Loucy (cell line): Measurements from ENCODE around the gene RHBDF2.

ENCODE experiments used
- H2AFZ ChIP-seq: fragments of 200-600 bp; sonication (generic); 2 replicates; pipeline ENCODE4 v1.6.0; 2016; ENCODE audit warnings: antibody characterized with exemption, mild to moderate bottlenecking, low read length, moderate library complexity
- H3F3A ChIP-seq: fragments of 200-600 bp; 2 replicates; pipeline ENCODE4 v1.6.0; 2016; ENCODE audit warnings: antibody characterized with exemption, low read depth, mild to moderate bottlenecking
- H3K27me3 ChIP-seq: fragments of 200-600 bp; sonication (generic); 2 replicates; pipeline ENCODE4 v1.6.1; 2014; ENCODE audit warnings: low read length, mild to moderate bottlenecking; ENCODE audit not compliant: insufficient read depth, poor library complexity, severe bottlenecking
- H3K36me3 ChIP-seq: fragments of 200-600 bp; sonication (generic); 2 replicates; pipeline ENCODE4 v1.6.1; 2016; ENCODE audit warnings: low read length; ENCODE audit not compliant: insufficient read depth
- H3K4me1 ChIP-seq: fragments of 200-600 bp; sonication (generic); 2 replicates; pipeline ENCODE4 v1.5.1; 2014; ENCODE audit warnings: low read length, mild to moderate bottlenecking; ENCODE audit not compliant: insufficient read depth, poor library complexity, severe bottlenecking
- H3K4me2 ChIP-seq: fragments of 200-600 bp; sonication (generic); 2 replicates; pipeline ENCODE4 v1.6.0; 2014; ENCODE audit warnings: antibody characterized with exemption, low read length, low read depth, mild to moderate bottlenecking; ENCODE audit not compliant: poor library complexity, severe bottlenecking
- H3K4me3 ChIP-seq: fragments of 200-600 bp; sonication (generic); 2 replicates; pipeline ENCODE4 v1.5.1; 2014; ENCODE audit warnings: low read length, mild to moderate bottlenecking, mixed read lengths; ENCODE audit not compliant: poor library complexity, severe bottlenecking
- H3K79me2 ChIP-seq: fragments of 200-600 bp; sonication (generic); 2 replicates; pipeline ENCODE4 v1.6.1; 2014; ENCODE audit warnings: low read length; ENCODE audit not compliant: insufficient read depth
- H3K9ac ChIP-seq: fragments of 200-600 bp; sonication (generic); 2 replicates; pipeline ENCODE4 v1.6.0; 2014; ENCODE audit warnings: mild to moderate bottlenecking, low read depth, low read length, moderate library complexity; ENCODE audit not compliant: poor library complexity, severe bottlenecking
- H3K9me2 ChIP-seq: fragments of 200-600 bp; sonication (generic); replicated peaks from 2 replicates; pipeline ENCODE4 v1.6.1; 2016; ENCODE audit warnings: low read depth, low read length, mixed read lengths
- H3K9me3 ChIP-seq: fragments of 200-600 bp; sonication (generic); 2 replicates; pipeline ENCODE4 v1.6.1; 2014; ENCODE audit warnings: mild to moderate bottlenecking, antibody characterized with exemption, low read length, low read depth; ENCODE audit not compliant: insufficient read depth
- H4K20me1 ChIP-seq: fragments of 200-600 bp; sonication (generic); 2 replicates; pipeline ENCODE4 v1.6.0; 2014; ENCODE audit warnings: antibody characterized with exemption, low read length, mild to moderate bottlenecking; ENCODE audit not compliant: insufficient read depth, poor library complexity, severe bottlenecking
- EZH2phosphoT487 ChIP-seq: fragments of 200-600 bp; IDR thresholded peaks from 2 replicates; pipeline ENCODE4 v1.6.1; 2018; ENCODE audit warnings: antibody characterized with exemption, mild to moderate bottlenecking, moderate library complexity, borderline replicate concordance
- TF ChIP-seq, protein P1 (sequence below): fragments of 200-600 bp; sonication (generic); conservative IDR thresholded peaks from 2 replicates; pipeline ENCODE4 v1.5.1; 2014; ENCODE audit warnings: mild to moderate bottlenecking, antibody characterized with exemption, low read length

Gene RHBDF2

DNA sequence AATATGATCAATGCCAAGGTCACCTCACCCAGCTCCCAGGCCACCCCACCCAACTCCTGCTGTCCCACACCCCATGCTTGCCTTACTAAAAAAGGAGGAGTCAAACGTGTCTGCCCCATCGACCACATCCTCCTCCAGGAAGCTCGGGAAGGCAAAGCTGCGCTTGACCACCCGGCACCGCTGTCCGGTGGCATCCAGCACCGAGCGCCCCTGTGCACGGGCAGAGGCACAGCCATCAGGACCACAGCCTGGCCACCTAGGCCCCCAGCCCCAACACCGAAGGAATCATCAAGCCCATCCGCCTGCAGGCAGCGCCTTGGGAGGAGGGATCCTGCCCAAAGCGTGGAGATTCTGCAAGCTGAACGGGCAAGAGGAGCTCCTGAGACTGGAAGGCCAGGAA, 23.6 kb downstream of the RHBDF2 start:
- no peaks in the 10 kb centered on the region for H3K27me3 ChIP-seq
- H3K4me2 ChIP-seq = no peak overlapping the region
- TF ChIP-seq, protein P1, sequence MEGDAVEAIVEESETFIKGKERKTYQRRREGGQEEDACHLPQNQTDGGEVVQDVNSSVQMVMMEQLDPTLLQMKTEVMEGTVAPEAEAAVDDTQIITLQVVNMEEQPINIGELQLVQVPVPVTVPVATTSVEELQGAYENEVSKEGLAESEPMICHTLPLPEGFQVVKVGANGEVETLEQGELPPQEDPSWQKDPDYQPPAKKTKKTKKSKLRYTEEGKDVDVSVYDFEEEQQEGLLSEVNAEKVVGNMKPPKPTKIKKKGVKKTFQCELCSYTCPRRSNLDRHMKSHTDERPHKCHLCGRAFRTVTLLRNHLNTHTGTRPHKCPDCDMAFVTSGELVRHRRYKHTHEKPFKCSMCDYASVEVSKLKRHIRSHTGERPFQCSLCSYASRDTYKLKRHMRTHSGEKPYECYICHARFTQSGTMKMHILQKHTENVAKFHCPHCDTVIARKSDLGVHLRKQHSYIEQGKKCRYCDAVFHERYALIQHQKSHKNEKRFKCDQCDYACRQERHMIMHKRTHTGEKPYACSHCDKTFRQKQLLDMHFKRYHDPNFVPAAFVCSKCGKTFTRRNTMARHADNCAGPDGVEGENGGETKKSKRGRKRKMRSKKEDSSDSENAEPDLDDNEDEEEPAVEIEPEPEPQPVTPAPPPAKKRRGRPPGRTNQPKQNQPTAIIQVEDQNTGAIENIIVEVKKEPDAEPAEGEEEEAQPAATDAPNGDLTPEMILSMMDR = no peak
- TF ChIP-seq EZH2phosphoT487 = no peak
- no peak overlapping the region for H3K4me3 ChIP-seq
- no peak overlapping the region for H3K9ac ChIP-seq
- no peaks in the 10 kb centered on the region for H3K36me3 ChIP-seq
- H3F3A ChIP-seq = no peaks in the 10 kb centered on the region
- H3K9me2 ChIP-seq = no peaks in the 10 kb centered on the region
- no peak overlapping the region for H2AFZ ChIP-seq
- no peaks in the 10 kb centered on the region for H4K20me1 ChIP-seq
- H3K79me2 ChIP-seq = no peaks in the 10 kb centered on the region
- no peaks in the 10 kb centered on the region for H3K9me3 ChIP-seq
- peaks cover 12% of the 10 kb centered on the region for H3K4me1 ChIP-seq

DNA sequence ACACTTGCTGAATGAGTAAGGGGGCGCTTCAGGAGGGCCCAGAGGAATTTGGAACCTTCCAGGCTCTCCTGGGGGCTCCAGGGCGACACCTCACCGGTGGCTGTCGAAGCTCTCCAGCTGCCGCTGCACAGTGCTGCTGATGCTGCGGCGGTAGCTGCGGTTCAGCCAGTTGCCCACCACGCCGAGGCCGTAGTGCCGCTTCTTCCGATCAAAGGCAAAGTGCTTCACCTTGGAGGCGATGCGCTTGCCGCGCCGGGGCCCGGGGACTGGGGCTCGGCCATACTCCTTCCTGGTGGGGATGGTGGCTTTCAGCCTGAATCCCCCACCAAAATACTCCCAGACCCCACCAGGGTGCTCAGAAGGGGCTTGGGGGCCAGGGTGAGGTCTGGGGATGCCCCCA, 24.5 kb downstream of the RHBDF2 start:
- H3F3A ChIP-seq = no peaks in the 10 kb centered on the region
- no peaks in the 10 kb centered on the region for H3K27me3 ChIP-seq
- no peaks in the 10 kb centered on the region for H3K9me3 ChIP-seq
- no peak overlapping the region for H3K4me3 ChIP-seq
- H3K79me2 ChIP-seq = no peaks in the 10 kb centered on the region
- no peak overlapping the region for H2AFZ ChIP-seq
- H3K9me2 ChIP-seq = no peaks in the 10 kb centered on the region
- peaks cover 12% of the 10 kb centered on the region for H3K4me1 ChIP-seq
- H3K9ac ChIP-seq = no peak overlapping the region
- TF ChIP-seq EZH2phosphoT487 = no peak
- TF ChIP-seq, protein P1 = no peak
- H3K4me2 ChIP-seq = no peak overlapping the region
- H4K20me1 ChIP-seq = no peaks in the 10 kb centered on the region
- no peaks in the 10 kb centered on the region for H3K36me3 ChIP-seq

DNA sequence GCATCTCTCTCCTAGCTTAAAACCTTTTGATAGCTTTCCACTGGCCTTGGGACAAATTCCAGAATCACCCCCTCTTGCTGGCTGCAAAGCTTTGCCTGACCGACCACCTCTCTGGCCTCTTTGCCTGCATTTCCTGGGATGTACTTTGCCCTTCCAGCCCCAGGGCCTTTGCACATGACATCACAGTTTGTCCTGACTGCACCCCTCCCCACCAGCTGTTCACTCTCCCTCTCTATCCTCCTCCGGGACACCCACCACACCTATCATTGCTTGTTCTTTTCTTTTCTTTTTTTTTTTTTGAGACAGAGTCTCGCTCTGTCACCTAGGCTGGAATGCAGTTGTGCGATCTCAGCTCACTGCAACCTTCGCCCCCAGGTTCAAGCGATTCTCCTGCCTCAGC, 25.9 kb downstream of the RHBDF2 start:
- H4K20me1 ChIP-seq = no peaks in the 10 kb centered on the region
- H3K27me3 ChIP-seq = no peaks in the 10 kb centered on the region
- H3K36me3 ChIP-seq = no peaks in the 10 kb centered on the region

More for the DNA sequence above, 25.9 kb downstream of the RHBDF2 start:
- H3K9me3 ChIP-seq = no peaks in the 10 kb centered on the region
- no peaks in the 10 kb centered on the region for H3K9me2 ChIP-seq
- no peak overlapping the region for H3K4me3 ChIP-seq
- H2AFZ ChIP-seq = no peak overlapping the region
- no peak overlapping the region for H3K9ac ChIP-seq
- peaks cover under 1% of the 10 kb centered on the region for H3K4me1 ChIP-seq
- H3K4me2 ChIP-seq = no peak overlapping the region
- no peaks in the 10 kb centered on the region for H3F3A ChIP-seq
- TF ChIP-seq, protein P1 = no peak
- TF ChIP-seq EZH2phosphoT487 = no peak
- no peaks in the 10 kb centered on the region for H3K79me2 ChIP-seq
